Heart left ventricle (tissue), 13 donors: ENCODE measurements around the gene COX6A2.

ENCODE experiments used
- CTCF ChIP-seq, 12 donors: fragments of 200-600 bp; sonication (generic) in 4 of 12; IDR thresholded peaks; one replicate each; pipeline versions ENCODE4 v1.5.0 to v1.8.0; 2018 to 2022; ENCODE audit warnings: antibody characterized with exemption in 12 of 12, mild to moderate bottlenecking in 5 of 12
- POLR2A ChIP-seq, 2 donors: fragments of 450-650 bp; IDR thresholded peaks; one replicate each; pipeline ENCODE4 v1.6.1; 2017; ENCODE audit warnings: antibody characterized with exemption in 2 of 2, mild to moderate bottlenecking in 2 of 2, moderate library complexity in 2 of 2
- donor health status: ischemic (EF 13 %, LVEDD 7.1; RV severe dilation, severe dysfunction).
- donor health status: DM: no; HTN: yes; CAD: no.
- donor health status: DM: no; HTN: no; CAD: no.
- donor health status: ischemic (EF 25% LVEDD 6.9; RV normal size, moderate dysfunction).
- donor health status: ischemic (EF 25% LVEDD 5.7; RV mildly dilated, moderate dysfunction).
- donor health status: ischemic (EF 35%, LVEDD 5.7; RV mildly dilated, moderate dysfunction).
- donor health status: nonischemic (EF 11% LVEDD 7.7; RV severe dilation, severe dysfunction).
- donor health status: DM: yes; HTN: yes; CAD: no.
- donor health status: PGD.
- donor health status: ischemic (EF 29% LVEDD 5.4; RV normal size, mild dysfunction).
- donor health status: nonischemic (EF 23%, LVEDD 6.1; RV moderate dilation, normal function).

- no peak for TF ChIP-seq CTCF (IDR thresholded peaks at IDR 0.05)
- no peak for TF ChIP-seq POLR2A (IDR thresholded peaks at IDR 0.05)
These were observed 41.8 kb downstream of the COX6A2 start for GRCh38 chr16:31386157-31386984.
